GM21367 (cell line): Measurements from ENCODE around the gene TMEM163.

Experiments used
- ATAC-seq: cut with Tn5 transposase; IDR thresholded peaks from one replicate; pipeline ENCODE4 v1.9.1; 2021; ENCODE audit not compliant: unreplicated experiment

TMEM163 gene

GRCh38 chr2:134693359-134694330, 25.2 kb downstream of the TMEM163 start:
- ATAC-seq = no peak

GRCh38 chr2:134692499-134692898, 26.3 kb downstream of the TMEM163 start:
- peak; percentile 55 for ATAC-seq

GRCh38 chr2:134690629-134691215, 28.1 kb downstream of the TMEM163 start:
- ATAC-seq = no peak

GRCh38 chr2:134689315-134689714, 29.5 kb downstream of the TMEM163 start:
- no peak for ATAC-seq

- ATAC-seq = no peak
Measured at GRCh38 chr2:134685967-134686366, 32.8 kb downstream of the TMEM163 start.

GRCh38 chr2:134683561-134684112, 35.2 kb downstream of the TMEM163 start:
- peak; percentile 58 for ATAC-seq

- ATAC-seq = no peak
Measured at GRCh38 chr2:134682726-134683125, 36.1 kb downstream of the TMEM163 start.

- ATAC-seq = no peak
Measured at GRCh38 chr2:134681201-134681600, 37.6 kb downstream of the TMEM163 start.

- ATAC-seq = no peak
Measured at GRCh38 chr2:134679745-134680144, 39.1 kb downstream of the TMEM163 start.

- ATAC-seq = no peak
Measured at GRCh38 chr2:134679294-134679693, 39.5 kb downstream of the TMEM163 start.

GRCh38 chr2:134677856-134678756, 40.7 kb downstream of the TMEM163 start:
- ATAC-seq = no peak

GRCh38 chr2:134676960-134677359, 41.8 kb downstream of the TMEM163 start:
- no peak for ATAC-seq

GRCh38 chr2:134675314-134675713, 43.5 kb downstream of the TMEM163 start:
- no peak for ATAC-seq

- no peak for ATAC-seq
Measured at GRCh38 chr2:134674687-134675086, 44.1 kb downstream of the TMEM163 start.

GRCh38 chr2:134671513-134671912, 47.3 kb downstream of the TMEM163 start:
- no peak for ATAC-seq

GRCh38 chr2:134670955-134671354, 47.8 kb downstream of the TMEM163 start:
- no peak for ATAC-seq

- no peak for ATAC-seq
Measured at GRCh38 chr2:134669731-134670669, 48.8 kb downstream of the TMEM163 start.

- ATAC-seq = no peak
Measured at GRCh38 chr2:134668821-134669220, 50.0 kb downstream of the TMEM163 start.

- no peak for ATAC-seq
Measured at GRCh38 chr2:134667541-134667940, 51.3 kb downstream of the TMEM163 start.

- no peak for ATAC-seq
Measured at GRCh38 chr2:134667081-134667480, 51.7 kb downstream of the TMEM163 start.
